Hypothalamus (tissue), 51 donors: ENCODE measurements around the gene STOM.

Experiments
- DNase-seq, 51 donors: peaks; one replicate each; lab custom pipeline; 2025; lab: John Stamatoyannopoulos, UW

STOM gene

GRCh38 chr9:121350993-121351561, 19.0 kb downstream of the STOM start:
- peak in 17 of 51 donors; percentile 5 to 53 (median 19) for DNase-seq

GRCh38 chr9:121350036-121350435, 20.0 kb downstream of the STOM start:
- DNase-seq, result no peak

GRCh38 chr9:121349009-121349408, 21.0 kb downstream of the STOM start:
- DNase-seq, result no peak

- DNase-seq, result no peak
These were observed 21.8 kb downstream of the STOM start for GRCh38 chr9:121348221-121348620.

- no peak for DNase-seq
These were observed 25.0 kb downstream of the STOM start for GRCh38 chr9:121345070-121345469.

- no peak for DNase-seq
These were observed 25.9 kb downstream of the STOM start for GRCh38 chr9:121344184-121344583.

- DNase-seq, result no peak
These were observed 29.2 kb downstream of the STOM start for GRCh38 chr9:121340676-121341392.

- DNase-seq, result no peak
These were observed 30.6 kb downstream of the STOM start for GRCh38 chr9:121339437-121339836.

- DNase-seq, result no peak
These were observed 33.4 kb downstream of the STOM start for GRCh38 chr9:121336665-121337064.

- no peak for DNase-seq
These were observed 35.9 kb downstream of the STOM start for GRCh38 chr9:121333950-121334773.

GRCh38 chr9:121331992-121332685, 37.9 kb downstream of the STOM start:
- no peak for DNase-seq

GRCh38 chr9:121331549-121331948, 38.5 kb downstream of the STOM start:
- no peak for DNase-seq

GRCh38 chr9:121328876-121329681, 41.0 kb downstream of the STOM start:
- no peak for DNase-seq

- no peak for DNase-seq
These were observed 41.6 kb downstream of the STOM start for GRCh38 chr9:121328476-121328875.

- DNase-seq, result no peak
These were observed 43.0 kb downstream of the STOM start for GRCh38 chr9:121326901-121327613.

- peak in 20 of 51 donors; percentile 16 to 69 (median 50) for DNase-seq
These were observed 43.8 kb downstream of the STOM start for GRCh38 chr9:121326130-121326838.

GRCh38 chr9:121325387-121325786, 44.7 kb downstream of the STOM start:
- no peak for DNase-seq

GRCh38 chr9:121324755-121325154, 45.3 kb downstream of the STOM start:
- DNase-seq, result no peak

GRCh38 chr9:121324316-121324715, 45.7 kb downstream of the STOM start:
- no peak for DNase-seq
